Trophoblast cell (in vitro differentiated cells and primary cell): ENCODE measurements around the gene ZNF335.
A peak's percentile ranks its signal among the peaks of the same experiment; 100 is the strongest.
"Not testable (repeated sequence)": the region's sequence is repeated elsewhere in the genome, so short reads cannot be mapped to it uniquely, and the experiment has no call there.

Experiments used
- DNase-seq, 2 donors: peaks; one replicate each; pipeline ENCODE4 v3.0.0-alpha.2; 2016
- H2AFZ ChIP-seq: 2 replicates; pipeline ENCODE4 v1.6.1; 2013; ENCODE audit warnings: low read length, moderate library complexity, mild to moderate bottlenecking; ENCODE audit not compliant: insufficient read depth, poor library complexity
- H2AK5ac ChIP-seq: 2 replicates; pipeline ENCODE4 v1.6.1; 2013; ENCODE audit warnings: mild to moderate bottlenecking, low read length
- H2BK120ac ChIP-seq: 2 replicates; pipeline ENCODE4 v1.6.1; 2013; ENCODE audit warnings: low read length, mild to moderate bottlenecking, moderate library complexity; ENCODE audit not compliant: insufficient read depth, poor library complexity
- H2BK12ac ChIP-seq: 2 replicates; pipeline ENCODE4 v1.6.1; 2013; ENCODE audit warnings: mild to moderate bottlenecking, low read length, moderate library complexity
- H2BK5ac ChIP-seq: 2 replicates; pipeline ENCODE4 v1.6.1; 2013; ENCODE audit warnings: low read length, low read depth, moderate library complexity, mild to moderate bottlenecking; ENCODE audit not compliant: poor library complexity
- H3K14ac ChIP-seq: 2 replicates; pipeline ENCODE4 v1.6.1; 2013; ENCODE audit warnings: mild to moderate bottlenecking, low read length
- H3K18ac ChIP-seq: 2 replicates; pipeline ENCODE4 v1.6.1; 2013; ENCODE audit warnings: mild to moderate bottlenecking, low read length
- H3K23ac ChIP-seq: 2 replicates; pipeline ENCODE4 v1.6.1; 2013; ENCODE audit warnings: low read length
- H3K27ac ChIP-seq: 2 replicates; pipeline ENCODE4 v1.5.1; 2013; ENCODE audit warnings: low read depth, mild to moderate bottlenecking, inconsistent platforms, low read length, moderate library complexity
- H3K27me3 ChIP-seq: 2 replicates; pipeline ENCODE4 v1.6.1; 2013; ENCODE audit warnings: inconsistent platforms, mild to moderate bottlenecking, low read length, moderate library complexity; ENCODE audit not compliant: insufficient read depth
- H3K36me3 ChIP-seq, 2 experiments: 1 replicate in 1 of 2; 2 replicates in 1 of 2; pipeline ENCODE4 v1.6.1; 2013; ENCODE audit warnings: low read length in 2 of 2, mild to moderate bottlenecking in 2 of 2, moderate library complexity in 1 of 2; ENCODE audit not compliant: insufficient read depth in 2 of 2, control insufficient read depth in 1 of 2
- H3K4ac ChIP-seq: 2 replicates; pipeline ENCODE4 v1.6.1; 2013; ENCODE audit warnings: low read depth, mild to moderate bottlenecking, low read length, moderate library complexity
- H3K4me1 ChIP-seq, 2 experiments: 1 replicate in 1 of 2; 2 replicates in 1 of 2; pipeline ENCODE4 v1.6.1; 2013; ENCODE audit warnings: low read length in 2 of 2, mild to moderate bottlenecking in 2 of 2, moderate library complexity in 1 of 2; ENCODE audit not compliant: insufficient read depth in 2 of 2, control insufficient read depth in 1 of 2
- H3K4me2 ChIP-seq: 2 replicates; pipeline ENCODE4 v1.6.1; 2013; ENCODE audit warnings: inconsistent platforms, mild to moderate bottlenecking, low read length, moderate library complexity
- H3K4me3 ChIP-seq: 2 replicates; pipeline ENCODE4 v1.5.1; 2013; ENCODE audit warnings: mild to moderate bottlenecking, low read depth, low read length, inconsistent platforms
- H3K79me1 ChIP-seq: one replicate; pipeline ENCODE4 v1.6.1; 2013; ENCODE audit warnings: low read length
- H3K79me2 ChIP-seq: 2 replicates; pipeline ENCODE4 v1.6.1; 2013; ENCODE audit warnings: low read length, mild to moderate bottlenecking; ENCODE audit not compliant: control insufficient read depth, insufficient read depth, poor library complexity
- H3K9ac ChIP-seq: 2 replicates; pipeline ENCODE4 v1.6.1; 2013; ENCODE audit warnings: mild to moderate bottlenecking, low read length
- H3K9me3 ChIP-seq: 2 replicates; pipeline ENCODE4 v1.6.1; 2013; ENCODE audit warnings: low read depth, mild to moderate bottlenecking, control low read depth, inconsistent platforms, low read length; ENCODE audit not compliant: insufficient read depth
- H4K12ac ChIP-seq: 2 replicates; pipeline ENCODE4 v1.6.1; 2013; ENCODE audit warnings: low read depth, mild to moderate bottlenecking, low read length, moderate library complexity
- H4K8ac ChIP-seq: 2 replicates; pipeline ENCODE4 v1.6.1; 2013; ENCODE audit warnings: low read depth, mild to moderate bottlenecking, low read length, moderate library complexity
- H4K91ac ChIP-seq: one replicate; pipeline ENCODE4 v1.6.1; 2013; ENCODE audit warnings: low read depth, mild to moderate bottlenecking, low read length, moderate library complexity
- WGBS: extraction: QIAGEN DNeasy Blood & Tissue Kit; methylation state at CpG from one replicate; pipeline ENCODE4 v1.1.7; 2013; ENCODE audit warnings: missing lambda C conversion rate; ENCODE audit not compliant: insufficient read length, insufficient coverage; ENCODE audit errors: extremely low coverage; 5-methylcytosine and 5-hydroxymethylcytosine counted together

Gene ZNF335

DNA sequence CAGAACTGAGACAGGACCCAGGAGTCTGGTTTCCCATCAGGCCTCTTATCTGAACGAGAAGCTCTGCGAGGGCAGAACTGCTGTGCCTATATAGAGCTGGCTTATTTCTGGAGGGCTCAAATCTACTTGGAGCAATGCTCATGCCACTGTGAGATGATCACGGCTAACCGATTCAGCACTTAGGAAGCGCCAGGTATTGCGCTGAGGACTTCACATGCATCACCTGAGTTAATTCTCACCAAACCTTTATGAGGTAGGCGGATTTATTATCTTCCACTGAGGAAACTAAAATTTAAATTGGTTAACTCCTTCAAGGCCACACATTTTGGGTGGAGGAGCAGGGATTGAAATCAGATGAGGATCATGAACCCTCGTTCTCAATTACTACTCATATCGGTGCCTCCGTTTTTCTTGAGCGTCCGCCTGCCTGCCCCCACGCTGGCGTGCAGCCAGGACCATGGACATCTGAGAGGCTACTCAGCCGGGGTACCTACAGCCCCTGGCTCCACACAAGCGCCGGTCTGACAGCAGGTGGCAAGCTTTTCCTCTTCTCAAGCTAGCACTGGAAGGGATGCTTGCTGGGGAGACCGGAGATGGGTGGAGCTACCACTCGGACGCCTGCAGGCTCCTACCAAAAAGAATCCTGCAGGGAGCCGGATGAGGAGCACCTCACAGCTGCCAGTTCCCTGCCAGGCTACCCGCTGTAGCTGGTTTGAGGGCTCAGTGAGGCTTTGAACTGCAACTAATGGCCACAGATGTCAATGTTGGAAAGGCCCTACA is 38.5 kb downstream of the ZNF335 start:
- H3K4me1 ChIP-seq = peaks cover 2 to 4% of the 10 kb centered on the region in 2 experiments
- no peak overlapping the region for H2BK12ac ChIP-seq
- H2BK120ac ChIP-seq = no peak overlapping the region
- peak overlapping the region; percentile 89 for H3K4me3 ChIP-seq
- peak; percentile 32 to 46 for DNase-seq
- H4K12ac ChIP-seq = peak overlapping the region; percentile 96
- peak overlapping the region; percentile 97 for H4K91ac ChIP-seq
- H3K18ac ChIP-seq = peak overlapping the region; percentile 93
- no peak overlapping the region for H3K23ac ChIP-seq
- peak overlapping the region; percentile 74 for H2AFZ ChIP-seq
- H3K14ac ChIP-seq = peak overlapping the region; percentile 99
- peaks cover 10% of the 10 kb centered on the region for H3K79me2 ChIP-seq
- H3K9ac ChIP-seq = peak overlapping the region; percentile 94
- H3K9me3 ChIP-seq = no peaks in the 10 kb centered on the region
- no peaks in the 10 kb centered on the region for H3K27me3 ChIP-seq
- peak overlapping the region; percentile 91 for H2BK5ac ChIP-seq
- no peak overlapping the region for H2AK5ac ChIP-seq
- peak overlapping the region; percentile 90 for H3K4ac ChIP-seq
- no CpG with 5 or more reads among the region's 22 CpGs for WGBS
- peak overlapping the region; percentile 100 for H3K27ac ChIP-seq
- H3K79me1 ChIP-seq = peaks cover 12% of the 10 kb centered on the region
- peak overlapping the region; percentile 93 for H4K8ac ChIP-seq
- peaks cover 10 to 13% of the 10 kb centered on the region in 2 experiments for H3K36me3 ChIP-seq
- H3K4me2 ChIP-seq = peak overlapping the region; percentile 94

DNA sequence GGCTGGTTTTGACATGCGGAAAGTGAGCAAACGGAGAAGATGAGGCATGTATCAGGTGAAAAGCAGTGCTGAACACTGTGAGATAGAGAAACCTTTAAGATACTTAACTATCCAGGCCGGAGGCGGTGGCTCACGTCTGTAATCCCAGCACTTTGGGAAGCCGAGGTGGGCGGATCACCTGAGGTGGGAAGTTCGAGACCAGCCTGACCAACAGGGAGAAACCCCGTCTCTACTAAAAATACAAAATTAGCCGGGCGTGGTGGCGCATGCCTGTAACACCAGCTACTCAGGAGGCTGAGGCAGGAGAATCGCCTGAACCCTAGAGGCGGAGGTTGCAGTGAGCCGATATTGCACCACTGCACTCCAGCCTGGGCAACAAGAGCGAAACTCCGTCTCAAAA is 40.3 kb downstream of the ZNF335 start:
- not testable (repeated sequence) for H3K4me3 ChIP-seq, H2AK5ac ChIP-seq, H4K12ac ChIP-seq, H3K14ac ChIP-seq, H3K27ac ChIP-seq, H2BK120ac ChIP-seq, H2BK5ac ChIP-seq, H3K9ac ChIP-seq, H4K91ac ChIP-seq, H4K8ac ChIP-seq, DNase-seq, H3K27me3 ChIP-seq, H3K4me1 ChIP-seq, H3K23ac ChIP-seq, H3K4me2 ChIP-seq, H3K9me3 ChIP-seq, H3K79me2 ChIP-seq, H3K36me3 ChIP-seq, H3K4ac ChIP-seq, H2BK12ac ChIP-seq, H2AFZ ChIP-seq, H3K18ac ChIP-seq
- no CpG with 5 or more reads among the region's 17 CpGs for WGBS
- H3K79me1 ChIP-seq = peaks cover 12% of the 10 kb centered on the region

DNA sequence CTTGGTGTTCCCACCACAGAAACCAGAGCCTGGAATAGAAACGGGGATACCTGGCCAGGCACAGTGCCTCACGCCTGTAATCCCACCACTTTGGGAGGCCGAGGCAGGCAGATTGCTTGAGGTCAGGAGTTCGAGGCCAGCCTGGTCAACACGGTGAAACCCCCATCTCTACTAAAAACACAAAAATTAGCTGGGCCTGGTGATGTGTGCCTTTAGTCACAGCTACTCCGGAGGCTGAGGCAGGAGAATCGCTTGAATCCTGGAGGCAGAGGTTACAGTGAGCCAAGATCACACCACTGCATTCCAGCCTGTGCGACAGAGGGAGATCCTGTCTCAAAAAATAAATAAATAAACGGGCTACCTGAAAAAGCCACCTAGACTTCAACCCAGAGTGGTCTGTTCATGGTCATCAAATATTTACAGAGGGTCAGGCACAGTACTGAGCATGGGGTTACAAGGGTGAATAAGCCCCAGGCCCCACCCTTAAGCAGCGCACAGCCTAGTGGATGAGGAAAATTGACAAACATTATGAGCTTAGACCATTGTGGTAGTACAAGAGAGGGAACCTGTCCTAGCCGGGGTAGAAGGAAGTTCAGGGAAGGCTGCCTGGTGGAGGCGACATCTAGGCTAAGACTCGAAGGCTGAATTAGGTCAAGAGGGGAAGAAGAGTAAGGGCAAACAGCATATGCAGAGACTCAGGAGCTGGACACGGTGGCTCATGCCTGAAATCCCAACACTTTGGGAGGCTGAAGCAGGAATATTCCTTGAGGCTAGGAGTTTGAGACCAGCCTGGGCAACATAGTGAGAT is 44.7 kb downstream of the ZNF335 start:
- H3K9ac ChIP-seq = no peak overlapping the region
- no peak overlapping the region for H2BK120ac ChIP-seq
- no peak overlapping the region for H2AK5ac ChIP-seq
- no peak overlapping the region for H3K18ac ChIP-seq
- no peaks in the 10 kb centered on the region for H3K9me3 ChIP-seq
- no peak overlapping the region for H2BK5ac ChIP-seq
- no peak overlapping the region for H3K4me3 ChIP-seq
- H3K4me2 ChIP-seq = no peak overlapping the region
- no peaks in the 10 kb centered on the region for H3K27me3 ChIP-seq
- H3K14ac ChIP-seq = no peak overlapping the region
- no peak overlapping the region for H3K27ac ChIP-seq
- WGBS = no CpG with 5 or more reads among the region's 14 CpGs
- H3K23ac ChIP-seq = no peak overlapping the region
- H2AFZ ChIP-seq = no peak overlapping the region
- H4K8ac ChIP-seq = no peak overlapping the region
- no peak overlapping the region for H3K4ac ChIP-seq
- no peaks in the 10 kb centered on the region for H3K36me3 ChIP-seq
- no peak for DNase-seq
- H4K91ac ChIP-seq = no peak overlapping the region
- H3K79me2 ChIP-seq = no peaks in the 10 kb centered on the region
- no peak overlapping the region for H2BK12ac ChIP-seq
- H4K12ac ChIP-seq = no peak overlapping the region
- no peaks in the 10 kb centered on the region for H3K79me1 ChIP-seq
- no peaks in the 10 kb centered on the region for H3K4me1 ChIP-seq

DNA sequence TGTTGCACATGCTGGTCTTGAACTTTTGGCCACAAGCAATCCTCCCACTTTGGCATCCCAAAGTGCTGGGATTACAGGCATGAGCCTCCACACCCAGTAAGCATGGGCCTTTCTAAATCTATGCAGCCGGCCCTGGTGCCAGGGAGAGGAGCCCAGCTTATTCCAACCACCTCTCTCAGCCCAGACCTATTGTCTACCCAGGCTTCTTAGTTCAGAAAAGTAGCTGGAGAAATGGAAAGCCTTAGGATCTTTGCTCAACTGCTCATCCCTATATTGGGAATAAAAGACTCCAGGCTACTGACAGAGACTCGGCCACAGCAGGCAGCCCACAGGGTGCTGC is 45.3 kb downstream of the ZNF335 start:
- Histone ChIP-seq H3K4ac (no peak overlapping the region), H3K79me2 (no peaks in the 10 kb centered on the region), H3K4me3 (no peak overlapping the region), H2BK120ac (no peak overlapping the region), H3K23ac (no peak overlapping the region), H3K18ac (no peak overlapping the region), H3K9me3 (no peaks in the 10 kb centered on the region), H2AFZ (no peak overlapping the region), H3K14ac (no peak overlapping the region), H2BK12ac (no peak overlapping the region), H3K79me1 (no peaks in the 10 kb centered on the region), H3K27me3 (no peaks in the 10 kb centered on the region), H2AK5ac (no peak overlapping the region), H2BK5ac (no peak overlapping the region), H4K8ac (no peak overlapping the region), H3K36me3 (no peaks in the 10 kb centered on the region), H4K91ac (no peak overlapping the region), H3K9ac (no peak overlapping the region), H4K12ac (no peak overlapping the region), H3K4me2 (no peak overlapping the region), H3K4me1 (no peaks in the 10 kb centered on the region), H3K27ac (no peak overlapping the region)
- WGBS = no CpG with 5 or more reads among the region's 2 CpGs
- DNase-seq = no peak
